ENCODE results near the gene CHST8.
"Not testable (repeated sequence)": the region's sequence is repeated elsewhere in the genome, so short reads cannot be mapped to it uniquely, and the experiment has no call there.

The CHST8 gene

GRCh38 chr19:33621811-33622504 is at the start of gene CHST8:
CHST8 (plus strand) TSS chr19:33621953; CDS start chr19:33689262, 67,309 bp downstream.
- DNase-seq = peak; percentile 56

GRCh38 chr19:33572929-33573328 is 48.8 kb upstream of the CHST8 start:
- DNase-seq = no peak

GRCh38 chr19:33574824-33575223 is 46.9 kb upstream of the CHST8 start:
- no peak for DNase-seq

DNA sequence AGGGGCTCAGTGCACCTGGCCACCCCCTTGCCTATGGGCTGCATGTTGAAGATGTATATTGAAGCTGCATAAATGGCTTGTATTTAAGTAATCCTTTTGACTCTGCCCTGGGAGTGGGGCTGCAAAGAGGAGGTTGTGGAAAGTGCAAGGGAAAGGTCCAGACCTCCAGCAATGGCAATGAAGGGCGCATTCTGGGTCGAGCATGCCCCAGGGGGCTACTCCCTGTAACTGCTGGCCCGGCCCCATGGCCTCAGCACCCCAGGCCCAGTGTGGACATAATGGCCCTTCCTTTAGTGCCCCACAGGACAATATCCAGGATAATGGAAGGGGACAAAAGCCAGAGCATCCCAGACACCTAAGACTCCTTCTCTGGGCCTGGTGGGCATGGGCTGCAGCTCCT is 43.1 kb upstream of the CHST8 start:
- no peak for DNase-seq

DNA sequence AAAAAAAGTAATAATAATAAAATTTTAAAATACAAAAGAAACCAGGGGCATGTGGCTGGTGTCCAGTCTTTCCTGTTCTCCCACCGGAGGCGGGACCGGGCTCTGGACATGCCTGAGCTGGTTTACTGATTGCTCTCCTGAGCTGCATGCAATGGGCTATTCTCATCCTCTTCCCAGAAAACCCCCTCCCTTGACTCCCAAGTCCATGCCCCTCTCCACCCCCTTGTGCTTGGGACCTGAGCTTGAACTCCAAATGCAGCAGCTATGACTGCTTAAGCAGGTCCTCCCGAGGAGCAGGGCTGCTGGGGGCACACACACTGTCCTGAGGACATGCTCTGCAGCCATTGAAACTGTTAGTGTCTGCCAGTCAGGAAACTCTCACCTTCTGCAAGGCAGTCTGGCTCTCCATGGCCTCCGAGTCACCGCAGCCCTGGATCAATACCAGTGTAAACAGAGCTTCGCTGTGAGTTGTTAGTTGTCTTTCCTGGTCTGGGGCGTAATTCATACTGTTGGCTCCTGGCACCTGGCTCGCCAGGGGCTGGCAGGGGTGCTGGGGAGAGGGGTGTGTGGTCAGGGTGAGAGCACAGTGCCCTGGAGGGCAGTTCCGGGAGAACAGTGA is 41.6 kb upstream of the CHST8 start:
- DNase-seq = no peak

- no peak for DNase-seq
These were observed 41.1 kb upstream of the CHST8 start for GRCh38 chr19:33580645-33581037.

GRCh38 chr19:33582914-33583313 is 38.8 kb upstream of the CHST8 start:
- DNase-seq = no peak

DNA sequence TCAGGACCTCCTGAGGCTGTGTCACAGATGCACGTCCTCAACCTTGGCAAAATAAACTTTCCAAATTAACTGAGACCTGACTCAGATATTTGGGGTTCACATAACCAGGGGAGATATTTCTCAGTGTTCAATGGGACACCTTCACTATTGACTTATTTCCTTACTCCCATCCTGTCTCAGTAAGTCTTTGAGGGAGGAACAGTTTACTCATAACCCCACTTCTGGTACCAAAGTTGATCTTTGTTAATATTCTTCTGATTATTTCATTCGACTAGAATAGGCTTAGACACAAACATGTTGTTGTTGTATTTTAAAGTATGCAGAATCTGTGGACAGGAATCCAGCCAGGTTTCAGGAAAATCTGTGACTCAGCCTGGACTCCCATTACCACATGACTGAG is 34.6 kb upstream of the CHST8 start:
- DNase-seq = no peak

- no peak for DNase-seq
These were observed 31.5 kb upstream of the CHST8 start for GRCh38 chr19:33590224-33590623.

DNA sequence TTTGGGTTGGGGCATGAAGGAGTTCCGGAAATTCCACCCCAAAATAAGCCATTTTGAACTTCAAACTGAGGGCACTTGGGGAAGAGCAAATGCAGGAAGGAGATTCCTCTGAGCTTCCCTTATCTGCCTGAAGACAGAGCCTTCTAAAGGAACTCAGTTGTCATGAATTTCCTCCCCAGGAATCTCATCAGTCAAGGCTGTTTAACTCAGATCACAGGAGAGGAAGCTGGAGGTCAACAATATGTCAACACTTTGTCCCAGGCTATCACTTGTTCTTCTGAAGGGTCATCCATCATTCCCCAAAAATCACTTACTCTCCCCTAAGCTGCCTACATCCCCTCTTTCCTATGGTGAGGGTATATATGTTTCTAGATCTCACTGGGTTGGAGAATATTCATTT is 26.0 kb upstream of the CHST8 start:
- no peak for DNase-seq

- DNase-seq = no peak
These were observed 20.2 kb upstream of the CHST8 start for GRCh38 chr19:33601583-33601982.

DNA sequence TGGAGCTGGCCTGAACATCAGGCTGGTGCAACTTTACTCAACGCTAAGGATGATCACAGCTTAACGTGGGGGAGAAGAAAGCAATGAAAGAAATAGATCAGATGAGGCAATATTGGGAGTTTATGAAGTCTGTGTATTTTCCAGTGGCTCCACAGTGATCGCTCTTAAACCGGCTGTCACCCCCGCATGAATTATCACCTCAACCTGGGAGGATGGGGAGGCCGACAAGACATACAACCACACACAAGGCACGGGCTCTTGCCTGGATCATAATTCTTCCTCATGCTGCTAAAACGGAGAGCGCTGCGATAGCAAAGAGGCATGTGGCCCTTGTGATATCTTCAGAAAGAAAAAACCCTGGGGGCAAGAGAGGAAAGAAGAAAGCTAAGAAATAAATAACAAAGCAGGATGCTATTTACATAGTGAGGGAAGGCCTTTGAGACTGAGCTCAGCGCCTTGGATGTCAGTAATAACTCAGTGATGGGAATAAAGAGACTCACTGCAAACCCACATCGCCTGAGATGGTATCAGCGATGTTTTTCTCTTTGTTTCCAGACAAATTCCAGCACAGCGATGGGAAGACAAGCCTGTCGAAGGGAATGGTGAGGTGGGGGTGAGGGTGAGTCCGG is 19.1 kb upstream of the CHST8 start:
- no peak for DNase-seq

DNA sequence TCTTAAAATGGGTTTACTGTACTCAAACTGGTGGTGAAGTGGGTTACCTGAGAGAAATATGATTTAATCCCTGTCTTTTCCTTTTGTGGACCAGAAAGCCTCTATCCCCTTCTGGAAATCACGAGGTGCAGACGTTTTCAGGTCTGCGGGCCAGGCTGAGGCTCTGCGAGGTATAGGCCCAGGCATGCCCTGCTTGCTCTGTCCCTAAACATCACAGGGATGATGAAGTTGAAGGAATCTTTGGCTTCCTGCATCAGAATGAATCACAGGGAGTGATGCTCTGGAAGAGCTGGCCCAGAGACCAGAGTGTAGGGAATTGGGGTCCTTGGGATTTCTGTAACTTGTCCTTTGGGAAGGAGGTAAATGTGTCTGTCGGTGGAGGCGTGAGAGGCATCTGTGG is 18.4 kb upstream of the CHST8 start:
- DNase-seq = no peak

DNA sequence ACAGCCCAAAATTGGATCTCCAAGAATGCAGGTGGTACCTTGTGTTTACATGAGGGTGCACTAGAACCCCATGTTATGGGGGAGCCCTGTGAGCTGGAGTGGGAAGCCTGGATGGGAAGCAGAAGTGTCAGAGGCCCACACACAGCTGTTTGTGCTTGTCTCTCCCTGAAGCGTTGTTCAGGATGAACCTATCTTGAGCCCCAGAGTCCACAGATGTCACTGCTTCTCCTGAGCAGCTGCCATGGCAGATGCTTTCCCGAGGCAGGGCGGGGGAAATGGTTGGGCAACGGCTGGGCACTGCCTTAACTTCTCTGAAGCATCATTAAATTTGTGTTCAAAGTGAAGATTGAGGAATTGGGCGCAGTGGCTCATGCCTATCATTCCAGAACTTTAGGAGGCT is 17.1 kb upstream of the CHST8 start:
- DNase-seq = peak; percentile 85

GRCh38 chr19:33605803-33606295 is 15.9 kb upstream of the CHST8 start:
- DNase-seq = not testable (repeated sequence)

DNA sequence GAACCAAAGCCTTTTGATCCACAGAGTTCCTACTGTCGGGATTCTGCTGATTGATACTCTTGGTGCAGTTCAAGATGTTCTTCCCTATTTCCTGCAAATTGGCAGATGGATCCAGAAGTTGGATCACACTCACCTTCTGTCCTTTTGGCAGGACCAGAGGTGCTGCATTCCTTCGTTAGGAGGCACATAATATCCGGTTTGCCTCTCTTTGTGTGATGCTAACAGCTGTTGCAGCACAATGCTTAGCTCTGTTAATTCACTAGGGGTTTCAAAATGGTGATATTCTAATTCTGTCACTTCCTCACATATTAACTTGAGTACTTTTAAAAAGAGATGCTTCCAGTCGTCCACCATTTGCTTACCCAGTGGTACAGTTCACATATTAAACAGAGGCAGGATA is 15.2 kb upstream of the CHST8 start:
- DNase-seq = peak; percentile 59

GRCh38 chr19:33609353-33609752 is 12.4 kb upstream of the CHST8 start:
- no peak for DNase-seq

DNA sequence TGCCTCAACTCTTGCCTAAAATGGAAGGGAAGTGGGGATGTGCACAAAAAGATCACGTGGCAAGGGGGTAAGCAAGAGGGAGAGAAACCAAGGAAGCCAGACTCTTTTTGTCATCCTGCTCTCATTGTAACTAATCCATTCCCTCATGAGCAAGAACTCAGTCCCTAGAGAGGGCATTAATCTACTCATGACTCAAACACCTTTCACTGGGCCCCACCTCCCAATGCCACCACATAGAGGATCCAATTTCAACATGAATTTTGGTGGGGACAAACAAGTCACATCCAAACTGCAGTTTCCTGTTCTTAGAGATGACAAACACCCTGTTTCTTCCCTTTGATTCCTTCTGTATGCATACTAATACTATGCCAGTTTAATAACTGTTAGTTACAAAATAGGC is 11.2 kb upstream of the CHST8 start:
- DNase-seq = no peak

DNA sequence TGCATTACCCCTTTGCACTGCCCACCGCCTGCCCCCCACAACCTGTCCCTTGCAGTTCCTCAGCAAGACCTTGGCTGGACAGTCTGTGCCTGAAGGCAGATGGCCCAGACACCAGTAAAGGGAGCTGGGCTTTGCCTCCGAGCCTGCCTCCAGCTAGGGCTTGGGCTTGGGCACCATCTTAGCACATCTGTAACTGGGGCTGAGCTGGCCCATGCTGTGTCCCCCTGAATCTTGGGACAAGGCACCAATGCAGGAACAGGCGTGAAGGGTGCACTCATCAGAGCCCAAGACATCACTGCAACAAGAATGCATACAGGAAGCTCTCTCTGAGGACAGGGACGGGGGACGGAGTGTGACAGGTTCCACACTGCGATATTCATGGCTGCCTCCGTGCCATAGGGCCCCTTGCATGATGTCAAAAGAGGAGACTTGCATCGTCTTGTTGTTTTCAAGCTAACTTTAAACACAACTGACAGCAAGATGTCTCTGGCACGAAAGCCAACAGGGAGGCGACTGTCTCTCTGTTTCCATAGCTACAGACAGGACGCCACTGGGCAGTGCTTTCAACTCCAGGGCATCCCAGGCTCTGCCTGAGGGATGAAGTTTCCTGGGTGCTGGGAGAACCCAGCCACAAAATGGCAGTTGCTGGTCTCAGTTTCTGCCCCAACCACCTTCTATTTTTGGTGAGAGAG is 8.7 kb upstream of the CHST8 start:
- no peak for DNase-seq

GRCh38 chr19:33613620-33614000 is 8.1 kb upstream of the CHST8 start:
- no peak for DNase-seq

DNA sequence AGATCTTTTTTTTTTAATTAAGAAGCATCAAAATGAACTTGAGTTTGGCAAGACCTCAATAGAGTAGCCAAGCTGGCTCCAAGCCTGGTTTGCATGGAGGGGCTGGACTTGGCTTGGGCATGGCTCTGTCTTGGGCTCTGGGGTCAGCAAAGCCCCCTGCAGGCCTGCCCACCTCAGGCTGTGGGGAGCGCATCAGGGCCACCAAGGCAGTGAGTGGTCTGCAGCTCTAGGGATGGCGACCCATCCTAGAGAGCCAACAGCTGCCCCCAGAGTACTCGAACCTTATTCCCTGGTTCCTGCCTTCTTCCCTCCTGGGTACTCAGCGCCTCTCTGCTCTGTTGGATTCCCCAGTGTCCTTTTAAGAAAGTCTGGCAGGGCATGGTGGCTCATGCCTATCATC is 5.4 kb upstream of the CHST8 start:
- DNase-seq = no peak

- no peak for DNase-seq
These were observed 4.9 kb upstream of the CHST8 start for GRCh38 chr19:33616857-33617256.

DNA sequence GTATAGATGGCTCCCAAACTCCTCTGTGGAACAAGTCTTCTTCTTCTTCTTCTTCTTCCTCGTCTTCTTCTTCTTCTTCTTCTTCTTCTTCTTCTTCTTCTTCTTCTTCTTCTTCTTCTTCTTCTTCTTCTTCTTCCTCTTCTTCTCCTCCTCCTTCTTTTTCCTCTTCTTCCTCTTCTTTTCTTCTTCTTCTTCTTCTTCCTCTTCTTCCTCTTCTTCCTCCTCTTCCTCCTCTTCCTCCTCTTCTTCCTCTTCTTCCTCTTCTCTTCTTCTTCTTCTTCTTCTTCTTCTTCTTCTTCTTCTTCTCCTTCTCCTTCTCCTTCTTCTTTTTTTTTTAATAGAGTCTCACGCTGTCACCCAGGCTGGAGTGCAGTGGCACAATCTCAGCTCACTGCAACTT is 3.4 kb upstream of the CHST8 start:
- not testable (repeated sequence) for DNase-seq

GRCh38 chr19:33618884-33619283 is 2.9 kb upstream of the CHST8 start:
- DNase-seq = no peak

All from NCI-H1694 treated with DMSO at 0.1 percent for 48 hours (cell line).